ENCODE data around the gene CENPL. TPM values are rescaled to one million over a fixed set of nuclear protein-coding genes. Genes with fewer than 3 reads are reported as not detected.

CENPL gene
- total and polyA plus RNA-seq, 2 of the 8 experiments (the other 6 are each of a cell fraction or from before 2014, with no cell fraction given), result 6.6 to 16.0 TPM

GRCh38 chr1:173821680-173822079 is 3.0 kb downstream of the CENPL start (continued):
- TF ChIP-seq MAFK (IDR thresholded peaks at IDR 0.05; ENCODE audit: low read depth, low read length) (no peak), KDM4A (IDR thresholded peaks at IDR 0.05; ENCODE audit: low read depth, low read length, severe bottlenecking) (no peak), SRF (IDR thresholded peaks at IDR 0.05; ENCODE audit: low read depth, low read length) (no peak), TAF1 (IDR thresholded peaks at IDR 0.05; ENCODE audit: low read depth, low read length) (no peak), NANOG (IDR thresholded peaks at IDR 0.05; ENCODE audit: insufficient read depth, low read depth, low read length, poor library complexity, severe bottlenecking) (no peak), CBX5 (IDR thresholded peaks at IDR 0.05; ENCODE audit: low read depth, low read length) (no peak), RAD21 (IDR thresholded peaks at IDR 0.05 in 1 of 2, conservative IDR thresholded peaks at IDR 0.05 in 1 of 2; ENCODE audit: low read depth in 2 of 2, low read length in 2 of 2) (no peak), GTF2F1 (IDR thresholded peaks at IDR 0.05; ENCODE audit: borderline replicate concordance, low read depth, low read length) (no peak)
